HG02623 (cell line): Measurements from ENCODE around the gene ADAM22.

Source experiments
- ATAC-seq: cut with Tn5 transposase; IDR thresholded peaks from one replicate; pipeline ENCODE4 v1.9.1; 2021; ENCODE audit warnings: moderate library complexity; ENCODE audit not compliant: unreplicated experiment

ADAM22 gene

DNA sequence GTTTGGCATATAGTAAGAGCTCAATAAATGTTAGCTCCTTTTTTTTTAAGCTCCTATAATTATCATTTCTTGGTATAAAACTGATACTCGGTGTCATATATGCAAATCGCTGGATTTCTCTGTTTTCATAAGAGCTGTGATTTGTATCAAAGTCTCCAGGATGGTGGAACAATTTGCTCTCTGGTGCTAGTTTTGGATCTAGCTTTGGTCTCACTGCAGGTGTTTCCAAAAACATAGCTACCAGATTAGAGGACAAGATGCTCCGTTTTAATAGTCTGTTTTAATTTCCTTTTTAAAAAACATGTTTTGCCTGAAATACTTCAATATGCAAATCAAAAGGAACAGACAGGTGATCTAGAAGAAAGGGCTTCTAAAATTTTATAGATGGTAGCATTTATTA is 25.3 kb downstream of the ADAM22 start:
- ATAC-seq: no peak

DNA sequence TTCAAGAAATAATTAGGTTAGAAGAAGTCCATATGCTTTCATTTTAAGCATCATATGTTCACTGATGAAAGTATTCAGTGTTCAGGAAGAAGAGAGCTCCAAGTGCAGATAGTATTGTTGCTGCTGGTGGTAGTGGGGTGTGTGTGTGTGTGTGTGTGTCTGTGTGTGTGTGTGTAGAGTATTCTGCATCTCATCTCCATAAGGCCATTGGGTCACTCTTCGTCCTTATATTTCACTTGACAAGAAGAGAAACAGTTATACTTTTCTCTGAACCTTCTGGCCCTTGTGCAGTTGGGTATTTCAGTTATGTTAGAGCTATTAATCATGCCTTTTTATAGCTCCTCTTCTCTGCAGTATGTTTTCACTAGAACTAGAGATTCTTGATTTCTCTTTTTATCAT is 26.2 kb downstream of the ADAM22 start:
- ATAC-seq: no peak

DNA sequence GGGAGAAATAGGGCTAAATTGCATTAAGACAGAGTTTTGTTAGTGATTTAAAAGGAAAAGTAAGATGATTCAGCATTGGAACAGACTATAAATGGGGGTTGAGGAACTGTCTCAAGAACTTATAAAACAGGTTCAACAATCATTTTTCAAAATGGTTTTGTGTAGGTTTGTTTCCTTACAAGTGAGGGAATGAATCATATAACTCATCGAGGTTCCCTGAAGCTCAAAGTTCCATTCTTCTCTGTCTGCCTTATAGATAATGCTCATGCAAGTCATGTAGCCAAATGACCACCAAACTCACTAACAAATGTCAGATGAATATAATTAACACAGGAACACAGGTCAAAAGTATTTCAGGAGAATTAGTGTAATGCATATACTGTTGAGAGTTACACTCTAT is 27.7 kb downstream of the ADAM22 start:
- ATAC-seq: no peak

DNA sequence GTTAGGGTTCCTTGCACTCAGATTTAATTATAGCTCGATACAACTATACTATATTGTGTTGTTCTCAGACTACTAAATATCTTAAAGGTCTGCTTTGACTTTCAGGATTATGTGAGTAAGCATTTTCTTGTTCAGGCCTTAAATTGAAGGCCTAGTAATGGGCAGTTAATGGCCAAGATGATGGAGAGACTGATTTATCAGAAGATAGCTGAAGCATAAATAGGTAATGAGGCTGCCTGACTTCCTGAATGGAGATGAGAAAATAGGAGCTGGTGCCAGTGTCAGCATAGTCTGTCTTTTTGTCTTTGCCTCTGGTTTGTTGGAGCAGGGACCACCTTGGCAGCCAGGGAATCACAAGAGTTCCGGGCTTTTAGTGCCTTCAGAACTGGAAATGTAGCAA is 32.2 kb downstream of the ADAM22 start:
- no peak for ATAC-seq

DNA sequence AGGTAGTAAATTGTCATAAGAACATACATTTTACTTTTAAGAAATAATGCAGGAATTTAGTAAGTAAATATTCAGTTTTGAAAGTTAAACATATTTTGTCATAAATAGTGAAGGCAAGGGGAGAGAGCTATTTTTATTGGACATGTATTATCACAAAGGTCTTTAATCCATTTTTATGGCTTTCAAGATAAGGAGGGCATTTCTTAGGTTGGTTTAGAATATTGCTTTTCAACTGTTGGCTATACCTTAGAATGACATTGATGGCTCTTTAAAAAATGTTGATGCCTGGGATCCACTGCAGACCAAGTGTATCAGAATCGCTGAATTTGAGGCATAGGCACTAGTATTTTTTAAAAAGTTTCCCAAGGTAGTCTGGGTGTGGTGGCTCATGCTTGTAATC is 34.0 kb downstream of the ADAM22 start:
- ATAC-seq: no peak

DNA sequence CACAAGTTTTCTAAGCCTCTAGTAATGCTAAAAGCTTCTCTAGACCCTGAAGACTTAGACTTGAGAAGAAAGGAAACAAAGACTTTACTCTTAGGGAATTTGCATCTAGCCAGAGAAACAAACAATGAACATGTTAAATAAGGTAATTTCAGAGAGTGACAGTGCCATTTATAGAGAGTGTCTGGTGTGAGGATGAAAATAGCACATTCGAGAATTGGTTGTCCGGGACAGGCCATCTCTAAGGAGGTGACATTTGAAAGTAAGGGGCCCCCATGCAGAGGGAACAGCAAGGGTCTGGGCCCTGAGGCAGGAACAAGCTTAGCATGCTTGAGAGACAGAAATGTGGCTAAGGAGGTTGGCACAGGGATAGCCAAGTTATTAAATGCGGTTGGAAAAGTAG is 48.1 kb downstream of the ADAM22 start:
- ATAC-seq: no peak

DNA sequence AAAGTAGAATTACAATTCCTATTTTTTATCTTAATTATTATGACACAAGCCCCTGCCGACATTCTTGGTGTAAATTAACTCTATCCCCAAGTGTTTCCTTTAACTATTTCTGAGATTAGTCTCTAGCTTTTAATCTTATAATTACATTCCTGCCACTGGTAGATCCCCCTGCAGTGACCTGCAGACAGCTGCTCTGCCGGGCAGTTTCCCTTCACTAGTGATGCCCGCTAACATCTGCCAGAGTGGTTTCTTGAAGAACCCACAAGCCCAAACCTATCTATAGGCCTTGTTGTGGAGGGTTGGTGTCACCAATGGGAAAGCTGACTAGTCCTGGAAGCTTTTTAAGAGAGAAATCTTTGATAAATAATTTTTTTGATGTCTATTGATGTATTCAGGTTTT is 50.0 kb downstream of the ADAM22 start:
- ATAC-seq: no peak

DNA sequence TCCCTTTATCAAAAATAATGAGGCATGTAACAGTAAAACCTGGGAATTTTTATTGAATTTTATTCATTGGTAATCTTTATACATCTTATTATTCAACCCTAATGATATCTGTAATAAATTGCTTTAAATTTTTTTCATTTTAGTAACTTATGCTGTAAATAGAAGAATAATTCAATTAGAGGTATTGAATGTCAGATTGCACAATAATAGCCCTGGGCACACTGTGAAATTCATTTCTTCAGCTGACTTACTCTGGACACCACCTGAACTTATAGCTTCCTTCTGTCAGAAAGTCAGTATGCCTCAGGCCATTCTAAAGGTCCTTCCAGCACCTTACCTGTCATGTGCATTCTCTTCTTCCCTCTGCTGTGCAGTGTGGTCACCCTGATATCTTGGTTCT is 59.2 kb downstream of the ADAM22 start:
- no peak for ATAC-seq

DNA sequence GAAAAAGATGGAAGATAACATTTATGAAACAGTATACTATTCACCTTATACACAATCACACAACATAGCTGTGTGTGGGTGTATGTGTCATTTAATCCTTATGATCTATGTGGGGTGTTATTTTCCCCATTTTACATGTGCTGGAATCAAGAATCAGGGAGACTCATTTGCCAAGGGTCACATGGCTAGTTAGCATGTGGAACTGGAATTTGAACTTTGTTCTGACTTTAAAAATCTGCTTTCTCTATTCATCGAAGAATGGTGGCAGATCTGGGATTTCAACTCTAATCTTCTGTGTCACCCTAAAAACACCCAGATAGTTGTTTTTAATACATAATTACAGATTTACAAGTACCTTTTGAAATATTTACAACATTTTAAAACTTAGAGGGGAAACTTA is 65.2 kb downstream of the ADAM22 start:
- ATAC-seq: no peak

DNA sequence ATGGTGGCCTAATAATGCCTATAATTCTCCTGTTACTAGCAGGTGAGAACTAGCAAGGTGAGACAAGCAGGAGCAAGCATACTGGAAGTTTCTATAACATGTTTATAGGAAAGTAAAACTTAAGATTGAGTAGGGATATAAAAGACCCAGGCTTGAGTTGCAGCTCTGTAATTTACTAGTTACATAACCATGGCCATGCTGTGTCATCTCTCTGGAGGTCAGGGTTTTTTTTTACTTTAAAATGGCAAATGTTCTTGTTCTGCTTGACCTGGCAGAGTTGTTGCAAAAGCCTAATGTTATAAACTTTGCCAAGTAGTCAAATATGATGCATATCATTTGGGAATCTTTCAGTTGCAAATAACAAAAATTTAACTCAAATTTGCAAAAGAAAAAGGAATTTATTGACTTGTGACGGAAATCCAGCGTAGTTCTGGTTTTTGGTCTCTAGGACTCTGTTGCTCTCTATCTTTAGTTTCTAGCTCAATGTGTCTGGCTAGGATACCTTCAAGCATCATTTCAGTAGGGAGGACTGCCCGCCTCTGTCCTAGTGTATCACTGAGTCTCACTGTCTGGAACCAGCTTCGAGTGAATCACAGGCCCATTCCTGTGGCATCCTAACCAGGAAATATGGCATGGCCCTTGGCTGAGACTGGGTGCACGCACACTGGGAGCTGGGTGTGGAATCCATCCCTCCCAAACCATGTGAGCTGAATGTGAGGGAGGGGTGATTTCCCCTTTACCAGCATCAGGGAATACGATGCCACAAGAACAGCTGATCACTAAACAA is 67.9 kb downstream of the ADAM22 start:
- no peak for ATAC-seq

DNA sequence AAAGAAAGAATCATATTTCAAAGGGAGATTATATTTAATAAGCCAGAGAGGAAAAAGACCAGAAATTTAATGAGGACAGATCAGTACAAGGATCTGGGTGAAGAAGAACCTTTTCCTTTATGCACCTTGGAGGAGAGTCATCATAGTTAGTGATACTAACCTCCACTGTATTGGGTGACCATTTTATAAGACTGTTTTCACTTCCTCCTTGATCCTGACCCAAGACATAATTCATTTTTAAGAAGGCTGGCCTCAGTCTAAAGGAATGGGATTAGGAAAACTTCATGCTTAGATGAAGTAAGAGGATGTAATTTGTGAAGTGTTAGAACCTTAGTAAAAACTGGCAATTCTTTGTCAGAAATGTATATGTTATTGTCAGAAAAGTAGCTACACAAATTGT is 68.6 kb downstream of the ADAM22 start:
- ATAC-seq: no peak

DNA sequence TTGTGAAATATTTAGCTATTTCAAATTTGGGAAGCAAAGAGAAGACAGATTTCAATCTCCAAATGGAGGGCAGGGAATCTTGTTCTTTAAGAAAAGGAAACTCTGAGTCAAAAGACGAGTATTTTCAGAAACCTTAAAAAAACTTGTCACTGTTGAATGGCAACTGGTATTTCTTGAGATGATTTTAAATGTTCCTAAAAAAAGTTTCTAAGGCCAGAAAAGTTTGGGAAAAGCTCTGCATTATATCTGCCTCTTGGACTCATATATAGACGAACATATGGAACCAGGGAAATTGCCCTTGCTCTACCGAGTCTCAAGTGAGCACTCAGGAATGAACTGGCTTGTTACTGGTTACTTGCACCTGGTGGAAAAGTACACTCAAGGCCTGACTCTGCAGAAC is 69.5 kb downstream of the ADAM22 start:
- ATAC-seq: no peak

DNA sequence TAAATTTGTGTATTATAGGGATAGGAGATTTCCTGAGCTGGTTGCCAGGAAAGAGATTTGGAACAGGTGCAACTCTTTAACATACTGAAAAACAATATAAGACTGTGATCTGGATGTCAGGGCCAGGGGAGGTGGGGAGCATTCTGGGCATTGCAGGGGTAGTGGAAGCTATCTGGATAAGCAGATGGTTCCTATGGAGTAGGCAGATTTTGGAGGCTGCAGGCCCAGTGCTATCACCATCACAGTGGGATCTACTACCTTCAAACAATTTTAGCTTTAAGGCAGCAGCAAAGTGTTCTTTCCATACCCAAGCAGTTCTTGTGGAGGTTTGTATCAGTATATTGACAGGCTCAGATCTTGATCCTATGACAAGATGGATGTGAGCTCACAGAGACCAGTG is 71.1 kb downstream of the ADAM22 start:
- ATAC-seq: no peak

DNA sequence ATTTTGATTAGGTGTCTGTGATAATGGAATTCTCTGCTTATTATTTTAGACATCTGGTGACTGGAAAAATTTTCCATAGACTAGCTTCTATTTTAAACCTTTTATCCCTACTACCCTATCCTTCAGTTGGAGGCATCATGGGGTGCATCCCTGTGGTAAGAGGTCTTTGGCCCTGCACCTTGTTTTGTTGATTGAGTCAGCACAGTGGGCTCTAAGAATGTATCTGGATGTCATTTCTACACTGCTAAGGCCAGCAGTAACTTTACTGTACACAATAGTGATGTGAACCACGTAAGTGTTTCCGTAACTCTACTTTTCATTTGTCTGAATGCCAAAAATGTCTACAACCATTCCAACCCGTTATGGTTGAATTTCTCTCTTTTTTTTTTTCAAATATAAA is 75.6 kb downstream of the ADAM22 start:
- ATAC-seq: no peak

DNA sequence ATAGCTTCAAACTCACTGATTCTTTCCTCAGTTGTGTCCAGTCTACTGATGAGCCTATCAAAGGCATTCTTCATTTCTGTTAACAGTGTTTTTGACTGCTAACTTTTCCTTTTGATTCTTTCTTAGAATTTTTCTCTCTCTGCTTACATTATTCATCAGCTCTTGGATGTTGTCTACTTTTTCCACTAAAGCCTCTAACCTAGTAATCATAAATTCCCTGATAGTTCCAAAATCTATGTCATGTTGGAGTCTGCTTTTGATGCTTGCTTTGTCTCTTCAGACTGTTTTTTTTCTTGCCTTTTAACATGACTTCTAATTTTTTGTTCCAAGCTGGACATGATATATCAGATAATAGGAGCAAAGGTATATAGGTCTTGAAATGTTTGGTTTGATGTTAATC is 78.0 kb downstream of the ADAM22 start:
- no peak for ATAC-seq

DNA sequence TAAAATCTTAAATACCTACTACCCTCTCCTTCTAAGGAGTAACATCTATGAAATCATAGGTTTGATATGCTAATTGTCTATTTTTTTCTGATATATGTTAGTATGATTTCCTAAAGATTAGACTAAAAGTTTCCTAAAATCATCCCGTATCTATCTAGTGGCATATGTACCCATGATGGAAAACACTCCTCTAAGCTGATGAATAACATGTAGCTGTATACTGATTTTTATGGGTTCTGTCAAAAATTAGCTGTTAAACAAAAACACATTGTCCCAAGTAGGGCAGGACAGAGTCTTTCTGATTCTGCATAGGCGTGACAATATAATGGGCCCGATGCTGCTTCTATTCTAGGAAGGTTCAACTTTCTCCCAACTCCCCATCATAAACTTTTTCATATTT is 79.9 kb downstream of the ADAM22 start:
- ATAC-seq: no peak

DNA sequence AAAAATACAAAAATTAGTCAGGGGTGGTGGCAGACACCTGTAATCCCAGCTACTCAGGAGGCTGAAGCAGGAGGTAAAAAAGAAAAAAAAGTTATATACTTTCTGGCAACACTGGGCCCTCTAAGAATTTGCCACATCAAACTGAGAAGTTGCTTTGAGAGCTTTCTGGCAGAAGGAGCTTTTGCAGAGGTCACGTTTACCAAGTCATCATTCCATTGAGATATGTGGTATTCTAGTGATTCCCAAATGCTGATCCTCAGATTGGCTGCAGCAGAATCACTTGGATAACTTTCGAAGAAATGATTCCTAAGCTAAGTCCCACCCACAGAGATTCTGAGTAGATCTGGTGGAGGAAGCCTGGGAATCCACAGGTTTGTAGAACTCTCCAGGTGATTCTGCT is 80.5 kb downstream of the ADAM22 start:
- no peak for ATAC-seq

DNA sequence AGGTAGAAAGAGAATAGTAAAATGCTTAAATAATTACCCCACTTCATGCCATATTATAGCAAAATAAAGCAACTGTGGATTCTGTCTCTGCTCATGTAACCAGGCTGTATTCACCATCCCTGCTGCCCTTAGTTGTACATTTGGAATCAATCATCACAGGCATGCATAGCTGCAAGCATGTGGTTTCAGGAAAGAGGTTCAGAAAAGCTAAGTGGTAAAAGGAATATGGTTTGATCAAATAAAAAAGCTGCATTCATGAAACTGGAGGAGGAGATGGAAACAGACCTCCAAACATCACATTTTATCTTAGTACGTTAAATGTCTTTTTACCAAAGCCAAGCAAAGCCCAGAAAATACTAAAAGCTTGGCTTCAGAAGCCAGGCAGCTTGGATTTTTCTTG is 81.3 kb downstream of the ADAM22 start:
- no peak for ATAC-seq

DNA sequence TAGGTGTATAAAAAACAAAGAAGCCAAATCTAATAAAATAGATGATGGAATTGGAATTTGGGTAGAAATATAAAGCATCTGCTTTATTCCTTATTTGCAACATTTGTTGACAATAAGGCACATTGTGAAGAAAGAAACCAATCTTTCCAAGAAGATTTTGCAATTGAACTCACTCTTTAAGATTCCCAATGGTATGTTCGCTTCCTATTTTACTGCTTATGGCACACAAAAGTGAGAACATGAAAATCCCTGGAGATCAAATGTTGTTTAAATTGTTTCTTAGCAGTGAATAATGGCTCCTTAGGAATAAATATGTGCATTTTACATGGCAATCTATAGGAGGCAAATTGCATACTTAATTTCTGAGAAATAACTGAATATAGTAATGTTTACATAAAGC is 84.5 kb downstream of the ADAM22 start:
- no peak for ATAC-seq

DNA sequence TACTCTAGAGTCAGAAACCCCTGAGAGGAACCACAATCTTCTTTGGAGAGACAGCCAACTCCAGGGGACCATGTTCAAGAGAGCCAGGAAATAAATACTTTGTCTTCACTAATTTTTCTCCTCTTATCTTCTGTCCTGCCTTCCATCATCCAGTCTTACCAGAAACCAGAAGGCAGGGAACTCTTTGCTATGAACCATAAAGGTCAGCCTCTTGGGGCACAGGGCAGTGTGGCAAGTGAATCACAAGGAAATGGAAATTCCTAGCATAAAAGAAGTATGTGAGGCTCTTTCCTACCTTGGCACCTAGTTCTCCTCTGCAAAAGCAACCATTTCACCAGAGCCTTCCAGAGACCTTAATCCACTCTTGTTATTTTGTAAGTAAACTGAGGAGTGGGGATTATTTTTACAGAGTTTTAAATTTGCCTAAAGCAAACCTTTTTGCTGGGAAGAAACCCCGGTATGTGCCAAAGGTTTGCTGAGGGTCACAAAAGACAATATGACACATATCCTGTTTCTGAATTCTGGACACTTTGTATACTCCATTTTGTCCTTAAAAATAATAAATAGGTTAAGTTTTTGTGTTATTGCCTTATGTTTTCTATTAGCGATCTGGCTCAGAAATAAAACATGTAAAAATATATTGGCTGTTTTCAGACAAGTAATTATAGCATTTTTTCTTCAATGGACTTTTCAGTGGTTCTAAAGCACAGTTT is 87.1 kb downstream of the ADAM22 start:
- no peak for ATAC-seq

DNA sequence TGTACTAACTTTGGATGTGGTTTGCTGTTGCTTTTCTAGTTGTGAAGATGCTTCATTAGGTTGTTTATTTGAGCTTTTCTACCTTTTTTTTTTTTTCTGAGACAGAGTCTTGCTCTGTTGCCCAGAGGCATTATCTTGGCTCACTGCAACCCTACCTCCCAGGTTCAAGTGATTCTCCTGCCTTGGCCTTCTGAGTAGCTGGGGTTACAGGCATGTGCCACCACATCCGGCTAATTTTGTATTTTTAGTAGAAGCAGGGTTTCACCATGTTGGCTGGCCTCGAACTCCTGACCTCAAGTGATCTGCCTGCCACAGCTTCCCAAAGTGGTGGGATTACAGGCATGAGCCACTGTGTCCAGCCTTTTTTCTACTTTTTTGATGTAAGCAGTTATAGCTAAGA is 93.7 kb downstream of the ADAM22 start:
- no peak for ATAC-seq

DNA sequence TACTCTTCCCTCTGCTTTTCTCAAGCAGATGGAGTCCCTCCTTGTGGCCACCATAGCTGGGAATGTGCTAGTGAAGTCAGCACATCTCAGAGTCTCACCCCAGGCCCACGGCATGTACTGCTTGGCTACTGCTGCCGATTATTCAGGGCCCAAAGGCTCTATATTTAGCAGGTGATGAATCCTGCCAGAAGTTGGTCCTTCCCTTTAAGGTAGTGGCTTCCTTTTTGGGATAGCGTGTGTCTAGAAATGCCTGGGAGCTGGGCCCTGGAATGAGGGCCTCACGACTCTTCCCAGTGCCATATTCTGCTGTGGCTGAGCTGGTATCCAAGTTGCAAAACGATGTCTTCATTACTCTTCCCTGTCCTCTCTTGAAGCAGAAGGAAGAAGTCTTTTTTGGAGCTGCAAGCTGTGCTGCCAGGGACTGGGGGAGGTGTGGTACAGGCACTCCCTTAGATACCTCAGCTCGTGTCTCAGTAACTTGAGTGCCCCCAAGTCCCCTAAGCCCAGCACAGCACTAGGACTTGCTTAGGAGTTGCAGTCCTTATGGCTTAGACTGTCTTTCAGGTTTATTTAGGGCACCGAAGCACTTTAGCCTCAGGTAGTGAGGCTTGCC is 100.1 kb downstream of the ADAM22 start:
- ATAC-seq: no peak
